Testis (tissue), 3 donors: ENCODE measurements around the gene NADK. TPM values are rescaled to one million over a fixed set of nuclear protein-coding genes. Genes with fewer than 3 reads are reported as not detected.
"Not testable (repeated sequence)": the region's sequence is repeated elsewhere in the genome, so short reads cannot be mapped to it uniquely, and the experiment has no call there.

Experiments
- DNase-seq: peaks from one replicate; pipeline ENCODE4 v3.0.0-alpha.2; 2019
- H3K27ac ChIP-seq, 2 donors: fragments of 200-600 bp; sonication (generic); one replicate each; pipeline ENCODE4 v1.5.1; 2019
- H3K27me3 ChIP-seq: fragments of 200-600 bp; sonication (generic); one replicate; pipeline ENCODE4 v1.5.1; 2019
- H3K36me3 ChIP-seq: fragments of 200-600 bp; sonication (generic); one replicate; pipeline ENCODE4 v1.5.1; 2017; ENCODE audit warnings: low read depth; ENCODE audit errors: missing control alignments
- H3K4me1 ChIP-seq: fragments of 200-600 bp; sonication (generic); one replicate; pipeline ENCODE4 v1.5.1; 2019
- H3K4me3 ChIP-seq, 2 donors: fragments of 200-600 bp; sonication (generic); one replicate each; pipeline ENCODE4 v1.5.1; 2017 to 2019
- H3K9me3 ChIP-seq: fragments of 200-600 bp; sonication (generic); one replicate; pipeline ENCODE4 v1.5.1; 2017
- POLR2A ChIP-seq: fragments of 450-650 bp; IDR thresholded peaks from one replicate; pipeline ENCODE4 v1.6.1; 2017; ENCODE audit warnings: antibody characterized with exemption, mild to moderate bottlenecking, moderate library complexity
- WGBS, 2 donors: methylation state at CpG; one replicate each; pipeline ENCODE4 v1.1.5; 2018; 5-methylcytosine and 5-hydroxymethylcytosine counted together
- intact Hi-C: fragments of 100-400 bp; cut with DNase I; formaldehyde crosslinking; loops from one replicate; pipeline ENCODE4 v1.15.1; 2023; ENCODE audit warnings: low total_unique reads
- polyA plus RNA-seq: library from polyadenylated mRNA; stranded (reverse); fragments of 350-450 nt; fragmentation: Illumina TruSeq; extraction: RNeasy Lipid Tissue Mini Kit (QIAGEN cat#74804); gene quantifications from one replicate; pipeline ENCODE4 v1.2.3, GENCODE V29; 2014; ENCODE audit warnings: low read depth, low replicate concordance; ENCODE audit not compliant: insufficient read depth
- total RNA-seq, 2 donors: library from RNA; depleted of rRNA; stranded (reverse); fragments of >200 nt; gene quantifications; one replicate each; pipeline ENCODE4 v1.2.3, GENCODE V29; 2016
- TF ChIP-seq, protein P1 (sequence below), 3 experiments: fragments of 450-650 bp in 2 of 3; fragments of 200-600 bp in 1 of 3; sonication (generic) in 1 of 3; IDR thresholded peaks; one replicate each; pipeline ENCODE4 v1.5.1; 2016 to 2019; ENCODE audit warnings: antibody characterized with exemption in 3 of 3, mild to moderate bottlenecking in 2 of 3, moderate library complexity in 1 of 3

The NADK gene
- total and polyA plus RNA-seq, 3 donors from 2014 or later = 74.9 to 111 (median 105) TPM

DNA sequence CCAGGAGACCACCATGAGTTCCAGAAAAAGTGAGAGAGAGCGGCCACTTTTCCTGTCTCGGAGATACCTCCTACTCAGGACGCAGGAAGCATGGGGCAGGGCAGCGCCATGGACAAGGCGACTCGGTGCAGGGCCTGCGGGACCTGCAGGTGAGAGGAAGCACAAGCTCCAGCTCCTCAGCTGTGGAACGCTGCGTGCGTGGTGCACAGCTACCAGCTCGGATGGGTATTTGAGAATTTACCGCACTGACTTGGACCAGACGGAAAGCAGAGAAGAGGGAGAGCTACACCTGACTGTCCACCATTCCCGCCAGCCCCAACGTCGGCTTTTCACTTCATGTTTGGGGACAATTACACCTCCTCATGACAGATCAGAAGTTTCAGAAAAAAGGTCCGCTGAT, 45.9 kb downstream of the NADK start:
- TF ChIP-seq, protein P1, sequence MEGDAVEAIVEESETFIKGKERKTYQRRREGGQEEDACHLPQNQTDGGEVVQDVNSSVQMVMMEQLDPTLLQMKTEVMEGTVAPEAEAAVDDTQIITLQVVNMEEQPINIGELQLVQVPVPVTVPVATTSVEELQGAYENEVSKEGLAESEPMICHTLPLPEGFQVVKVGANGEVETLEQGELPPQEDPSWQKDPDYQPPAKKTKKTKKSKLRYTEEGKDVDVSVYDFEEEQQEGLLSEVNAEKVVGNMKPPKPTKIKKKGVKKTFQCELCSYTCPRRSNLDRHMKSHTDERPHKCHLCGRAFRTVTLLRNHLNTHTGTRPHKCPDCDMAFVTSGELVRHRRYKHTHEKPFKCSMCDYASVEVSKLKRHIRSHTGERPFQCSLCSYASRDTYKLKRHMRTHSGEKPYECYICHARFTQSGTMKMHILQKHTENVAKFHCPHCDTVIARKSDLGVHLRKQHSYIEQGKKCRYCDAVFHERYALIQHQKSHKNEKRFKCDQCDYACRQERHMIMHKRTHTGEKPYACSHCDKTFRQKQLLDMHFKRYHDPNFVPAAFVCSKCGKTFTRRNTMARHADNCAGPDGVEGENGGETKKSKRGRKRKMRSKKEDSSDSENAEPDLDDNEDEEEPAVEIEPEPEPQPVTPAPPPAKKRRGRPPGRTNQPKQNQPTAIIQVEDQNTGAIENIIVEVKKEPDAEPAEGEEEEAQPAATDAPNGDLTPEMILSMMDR (IDR thresholded peaks at IDR 0.05) = no peak
- no peak for TF ChIP-seq POLR2A
- intact Hi-C loops = no loop called here
- no peak for DNase-seq
- Histone ChIP-seq H3K27me3 (no peaks in the 10 kb centered on the region), H3K4me3 (no peak overlapping the region), H3K9me3 (no peaks in the 10 kb centered on the region), H3K36me3 (no peaks in the 10 kb centered on the region), H3K4me1 (no peaks in the 10 kb centered on the region), H3K27ac (no peak overlapping the region)
- 89 to 95% methylated on average over 15 to 17 of the region's 17 CpGs for WGBS, 2 donors

DNA sequence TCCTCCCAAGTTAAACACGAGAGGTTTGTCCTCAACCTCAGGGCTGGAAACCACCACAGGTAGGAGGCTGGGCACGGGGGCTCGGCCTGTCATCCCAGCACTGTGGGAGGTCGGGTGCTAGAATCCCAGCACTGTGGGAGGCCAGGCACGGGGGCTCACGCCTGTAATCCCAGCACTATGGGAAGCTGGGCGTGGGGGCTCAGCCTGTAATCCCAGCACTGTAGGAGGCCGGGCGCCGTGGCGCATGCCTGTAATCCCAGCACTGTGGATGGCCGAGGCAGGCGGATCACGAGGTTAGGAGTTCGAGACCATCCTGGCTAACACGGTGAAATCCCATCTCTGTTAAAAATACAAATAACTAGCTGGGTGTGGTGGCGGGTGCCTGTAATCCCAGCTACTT, 47.4 kb downstream of the NADK start:
- Histone ChIP-seq H3K36me3 (no peaks in the 10 kb centered on the region), H3K27me3 (no peaks in the 10 kb centered on the region)
- TF ChIP-seq POLR2A = no peak
- TF ChIP-seq, protein P1 (IDR thresholded peaks at IDR 0.05) = no peak

DNA sequence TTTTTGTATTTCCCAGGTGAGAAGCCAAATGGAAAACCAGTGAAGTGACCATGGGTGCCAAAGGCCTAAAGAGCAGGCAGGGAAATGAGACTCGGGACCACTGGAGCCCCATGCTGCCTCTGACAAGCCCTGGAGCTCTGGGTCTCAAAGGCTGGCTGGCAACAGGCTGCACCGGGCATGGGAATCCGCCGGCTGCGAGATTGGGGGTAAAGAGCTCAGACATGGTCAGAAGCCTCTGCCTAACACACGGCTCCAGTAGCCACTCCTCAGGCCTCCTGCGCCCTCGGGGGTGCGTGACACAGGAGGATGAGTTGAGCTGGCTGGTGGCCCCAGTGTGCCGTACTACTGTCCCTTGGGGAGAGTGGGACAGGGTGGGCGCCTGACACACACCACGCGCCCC, 48.0 kb downstream of the NADK start:
- DNase-seq, intact Hi-C loops, H3K27ac ChIP-seq, H3K36me3 ChIP-seq, H3K9me3 ChIP-seq, H3K4me1 ChIP-seq, H3K27me3 ChIP-seq, H3K4me3 ChIP-seq: not testable (repeated sequence)
- WGBS, 2 donors = 69 to 92% methylated on average over 5 to 8 of the region's 13 CpGs

More for the DNA sequence above, 47.4 kb downstream of the NADK start:
- H3K4me1 ChIP-seq = no peaks in the 10 kb centered on the region
- H3K9me3 ChIP-seq = no peaks in the 10 kb centered on the region
- H3K4me3 ChIP-seq = no peak overlapping the region
- intact Hi-C loops = no loop called here
- H3K27ac ChIP-seq = no peak overlapping the region
- no peak for DNase-seq
- 89 to 91% methylated on average over 15 to 17 of the region's 17 CpGs for WGBS, 2 donors

DNA sequence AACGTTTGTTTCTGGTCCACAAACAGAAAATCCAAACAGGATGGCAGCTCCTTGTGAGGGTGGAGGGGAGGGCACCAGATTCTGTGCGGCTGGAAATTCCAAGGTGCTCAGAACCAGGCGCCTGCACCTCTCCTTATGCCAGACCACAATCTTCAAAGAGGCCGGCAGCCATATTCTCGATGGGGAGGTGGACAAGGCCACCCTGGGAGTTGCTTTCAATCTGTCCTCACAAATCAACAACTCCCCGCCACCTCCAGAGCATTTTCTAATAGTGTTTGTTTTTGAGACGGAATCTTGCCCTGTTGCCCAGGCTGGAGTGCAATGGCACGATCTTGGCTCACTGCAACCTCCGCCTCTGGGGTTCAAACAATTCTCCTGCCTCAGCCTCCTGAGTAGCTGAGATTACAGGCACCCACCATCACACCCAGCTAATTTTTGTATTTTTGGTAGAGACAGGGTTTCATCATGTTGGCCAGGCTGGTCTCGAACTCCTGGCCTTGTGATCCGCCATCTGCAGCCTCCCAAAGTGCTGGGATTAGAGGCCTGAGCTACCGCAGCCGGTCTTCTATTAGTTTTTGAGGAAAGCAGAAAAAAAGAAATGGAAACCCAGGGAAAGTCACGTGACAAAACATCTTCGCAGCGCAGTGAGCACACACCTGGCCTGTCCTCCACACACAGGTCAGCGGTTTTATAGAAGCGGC, 49.0 kb downstream of the NADK start:
- WGBS, 2 donors = 91 to 92% methylated on average over 14 to 15 of the region's 18 CpGs
- DNase-seq, H3K9me3 ChIP-seq, H3K4me3 ChIP-seq, H3K27me3 ChIP-seq, intact Hi-C loops, H3K36me3 ChIP-seq, H3K4me1 ChIP-seq: not testable (repeated sequence)
- peak overlapping the region in 1 of 2 donors; percentile 1 for H3K27ac ChIP-seq

DNA sequence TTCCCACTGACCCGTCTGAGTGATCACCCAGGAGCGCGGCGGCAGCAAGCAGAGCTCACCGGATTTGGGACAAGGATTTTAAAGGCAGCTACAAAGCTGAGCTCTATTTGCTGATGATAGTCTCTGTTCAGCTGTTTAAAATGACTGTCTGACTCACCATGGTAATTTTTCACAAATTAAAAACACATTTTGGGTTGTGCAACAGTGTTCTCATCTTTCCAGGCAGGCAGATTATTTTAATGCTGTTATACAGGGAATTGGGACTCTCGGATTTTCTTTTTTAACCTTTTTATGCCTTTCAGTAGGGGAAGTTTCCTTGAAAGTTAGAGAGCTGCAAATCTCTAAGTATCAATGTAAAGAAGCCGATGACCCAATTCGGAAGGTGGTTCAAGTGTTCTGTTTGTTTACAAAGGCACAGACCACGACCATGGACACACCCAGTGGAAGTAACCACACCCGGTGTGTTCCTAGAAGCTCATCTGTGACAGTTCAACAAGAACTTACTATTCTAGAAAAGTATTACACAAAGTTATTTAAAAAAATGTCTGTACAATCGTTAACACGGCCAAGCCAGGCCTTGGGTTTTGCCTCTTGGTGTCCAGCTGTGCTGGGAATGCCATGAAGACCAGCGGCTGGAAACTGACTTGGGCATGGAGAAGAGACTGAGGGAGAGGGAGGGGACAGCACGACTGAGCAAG, 49.8 kb downstream of the NADK start:
- H3K36me3 ChIP-seq, intact Hi-C loops, DNase-seq, H3K4me1 ChIP-seq, H3K4me3 ChIP-seq, H3K9me3 ChIP-seq, H3K27me3 ChIP-seq: not testable (repeated sequence)
- peak overlapping the region in 1 of 2 donors; percentile 1 for H3K27ac ChIP-seq
- WGBS, 2 donors = 64 to 74% methylated on average over 8 to 14 of the region's 14 CpGs

DNA sequence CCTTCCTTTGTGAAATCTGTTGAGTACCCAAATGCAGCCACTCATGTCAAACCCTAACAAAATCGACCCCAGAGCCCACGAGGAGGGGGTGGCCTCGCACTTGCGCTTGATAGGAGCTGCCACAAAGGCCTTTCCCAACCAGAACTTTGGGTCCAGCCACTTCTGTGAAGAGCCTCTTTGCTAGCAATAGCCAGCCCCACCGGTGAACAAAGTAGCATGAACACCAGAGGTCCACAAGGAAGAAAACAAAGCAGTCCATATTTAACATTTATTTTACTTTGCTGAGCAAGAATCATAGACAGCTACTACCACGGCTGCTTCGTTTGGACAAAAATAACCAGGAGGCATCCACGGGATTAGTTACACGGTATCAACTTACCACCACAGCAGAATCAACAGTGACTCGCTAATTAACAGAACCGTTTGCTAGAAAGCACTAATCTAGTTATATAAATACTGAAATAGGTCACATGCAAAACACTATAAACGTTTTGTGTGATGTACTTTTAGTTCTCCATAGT, 51.1 kb downstream of the NADK start:
- intact Hi-C loops, H3K4me1 ChIP-seq, H3K36me3 ChIP-seq, H3K4me3 ChIP-seq, H3K27ac ChIP-seq, DNase-seq, H3K9me3 ChIP-seq, H3K27me3 ChIP-seq: not testable (repeated sequence)
- WGBS, 2 donors = 81 to 86% methylated on average over 11 of the region's 12 CpGs

DNA sequence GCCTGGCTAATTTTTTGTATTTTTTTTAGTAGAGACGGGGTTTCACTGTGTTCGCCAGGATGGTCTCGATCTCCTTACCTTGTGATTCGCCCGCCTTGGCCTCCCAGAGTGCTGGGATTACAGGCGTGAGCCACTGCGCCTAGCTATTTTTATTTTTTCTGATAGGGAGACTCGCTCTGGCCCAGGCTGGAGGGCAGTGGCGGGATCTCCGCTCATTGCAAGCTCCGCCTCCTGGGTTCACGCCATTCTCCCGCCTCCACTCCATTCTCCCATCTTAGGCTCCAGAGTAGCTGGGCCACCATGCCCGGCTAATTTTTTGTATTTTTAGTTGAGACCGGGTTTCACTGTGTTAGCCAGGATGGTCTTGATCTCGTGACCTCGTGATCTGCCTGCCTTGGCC, 52.2 kb downstream of the NADK start:
- H3K4me3 ChIP-seq, H3K27ac ChIP-seq, H3K36me3 ChIP-seq, intact Hi-C loops, H3K4me1 ChIP-seq, H3K9me3 ChIP-seq, H3K27me3 ChIP-seq: not testable (repeated sequence)
- peak; percentile 13 for DNase-seq
- 63 to 64% methylated on average over 17 of the region's 17 CpGs for WGBS, 2 donors
